Prostate gland (tissue), 2 donors: ENCODE measurements around the gene TAOK1.

Experiments used
- POLR2A ChIP-seq: fragments of 450-650 bp; IDR thresholded peaks from one replicate; pipeline ENCODE4 v1.6.1; 2016; ENCODE audit warnings: antibody characterized with exemption, mild to moderate bottlenecking
- TF ChIP-seq, protein P1 (sequence below), 4 experiments: fragments of 200-600 bp in 2 of 4; fragments of 450-650 bp in 2 of 4; sonication (generic) in 2 of 4; IDR thresholded peaks; 1 replicate in 3 of 4; 2 replicates in 1 of 4; pipeline ENCODE4 v1.5.1; 2016 to 2019; ENCODE audit warnings: antibody characterized with exemption in 4 of 4, mild to moderate bottlenecking in 2 of 4, moderate library complexity in 2 of 4

DNA sequence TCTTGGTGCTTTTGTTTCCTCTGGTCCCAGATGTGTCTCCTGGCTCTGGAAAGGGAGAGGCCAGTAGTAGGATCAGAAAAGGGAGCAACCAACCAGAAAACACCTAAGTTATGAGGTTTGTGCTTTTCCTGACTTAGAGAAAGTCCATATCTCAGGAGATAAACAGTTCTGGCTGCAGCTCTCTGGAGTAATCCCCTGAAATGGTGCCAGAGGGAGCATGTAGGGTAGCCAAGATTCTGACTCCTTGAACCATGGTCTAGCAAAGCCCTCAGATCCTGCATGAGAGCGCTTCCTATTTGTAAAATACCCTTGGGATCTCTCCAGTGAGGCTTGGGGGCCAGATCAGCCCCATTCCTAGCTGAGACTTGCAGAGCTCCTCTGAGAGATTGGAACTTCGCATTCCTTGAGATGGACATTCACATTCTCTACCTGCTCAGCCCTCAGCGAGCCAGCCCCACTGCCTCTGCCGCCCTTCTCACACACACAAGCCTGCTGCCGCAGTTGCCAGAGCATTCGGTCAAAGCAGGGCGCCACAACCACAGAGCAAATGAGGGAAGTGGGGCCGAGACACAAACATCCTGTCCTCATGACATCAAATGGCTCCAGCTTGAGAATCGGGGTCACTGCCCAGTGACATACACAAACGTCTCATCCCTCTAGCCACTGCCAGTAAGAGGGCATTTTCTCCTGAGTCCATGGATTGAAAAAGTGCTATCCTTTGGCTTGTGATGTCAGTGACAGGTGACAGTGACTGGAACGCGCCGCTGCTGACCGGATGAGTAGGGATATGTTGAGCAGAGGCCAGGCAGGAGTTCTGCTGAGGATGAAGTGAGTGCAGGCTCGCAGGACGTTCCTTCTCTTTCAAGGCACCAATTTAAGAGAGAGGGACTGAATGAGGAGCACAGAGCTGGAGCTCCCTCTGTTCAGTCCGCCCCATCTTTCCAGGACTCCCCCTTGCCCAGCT, 171.7 kb downstream of the TAOK1 start:
- no peak for TF ChIP-seq POLR2A
- TF ChIP-seq, protein P1, sequence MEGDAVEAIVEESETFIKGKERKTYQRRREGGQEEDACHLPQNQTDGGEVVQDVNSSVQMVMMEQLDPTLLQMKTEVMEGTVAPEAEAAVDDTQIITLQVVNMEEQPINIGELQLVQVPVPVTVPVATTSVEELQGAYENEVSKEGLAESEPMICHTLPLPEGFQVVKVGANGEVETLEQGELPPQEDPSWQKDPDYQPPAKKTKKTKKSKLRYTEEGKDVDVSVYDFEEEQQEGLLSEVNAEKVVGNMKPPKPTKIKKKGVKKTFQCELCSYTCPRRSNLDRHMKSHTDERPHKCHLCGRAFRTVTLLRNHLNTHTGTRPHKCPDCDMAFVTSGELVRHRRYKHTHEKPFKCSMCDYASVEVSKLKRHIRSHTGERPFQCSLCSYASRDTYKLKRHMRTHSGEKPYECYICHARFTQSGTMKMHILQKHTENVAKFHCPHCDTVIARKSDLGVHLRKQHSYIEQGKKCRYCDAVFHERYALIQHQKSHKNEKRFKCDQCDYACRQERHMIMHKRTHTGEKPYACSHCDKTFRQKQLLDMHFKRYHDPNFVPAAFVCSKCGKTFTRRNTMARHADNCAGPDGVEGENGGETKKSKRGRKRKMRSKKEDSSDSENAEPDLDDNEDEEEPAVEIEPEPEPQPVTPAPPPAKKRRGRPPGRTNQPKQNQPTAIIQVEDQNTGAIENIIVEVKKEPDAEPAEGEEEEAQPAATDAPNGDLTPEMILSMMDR (IDR thresholded peaks at IDR 0.05) = no peak
